ENCODE results near the gene LAMC3.

The LAMC3 gene

GRCh38 chr9:131046581-131047202 lies 37.7 kb downstream of the LAMC3 start:
- no peak for DNase-seq (ENCODE audit: low read depth)

DNA sequence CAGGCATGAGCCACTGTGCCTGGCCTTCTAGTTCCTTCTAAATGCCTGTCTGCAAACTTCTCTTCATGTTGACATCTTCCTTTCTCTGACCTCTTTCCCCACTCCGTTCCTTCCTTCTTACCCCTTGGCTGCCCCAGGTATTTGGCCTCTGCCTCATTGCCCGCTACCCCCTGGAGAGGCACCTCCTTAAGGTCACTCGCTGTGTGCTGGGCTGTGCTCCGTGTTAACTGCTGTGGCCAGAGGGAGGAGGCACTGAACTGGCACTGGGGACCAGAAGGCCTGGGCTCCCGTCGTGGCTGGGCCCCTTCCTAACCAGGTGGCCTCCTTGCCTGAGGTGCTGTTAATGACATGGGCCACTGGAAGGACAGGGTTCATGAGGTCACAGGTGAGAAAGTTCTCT lies 39.4 kb downstream of the LAMC3 start:
- no peak for DNase-seq (ENCODE audit: low read depth)

DNA sequence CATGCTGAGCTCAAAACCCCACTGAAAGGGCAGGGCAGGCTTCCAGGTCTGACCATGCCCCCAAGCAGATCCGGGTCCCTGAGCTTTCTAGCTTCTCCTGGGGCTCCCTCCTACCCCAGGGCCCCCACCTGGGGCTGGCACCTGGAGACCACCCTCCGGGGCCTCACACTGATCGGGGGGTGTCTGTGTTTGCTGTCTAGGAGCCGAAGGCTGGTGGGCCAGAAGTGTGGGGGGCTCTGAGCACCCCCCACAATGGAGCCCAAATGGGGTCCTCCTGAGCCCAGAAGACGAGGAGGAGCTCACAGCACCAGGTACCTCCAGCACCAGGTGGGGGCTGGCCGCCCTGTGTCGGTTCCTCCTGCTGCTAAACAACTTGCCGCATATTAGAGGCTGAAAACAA lies 39.8 kb downstream of the LAMC3 start:
- no peak for DNase-seq (ENCODE audit: low read depth)

DNA sequence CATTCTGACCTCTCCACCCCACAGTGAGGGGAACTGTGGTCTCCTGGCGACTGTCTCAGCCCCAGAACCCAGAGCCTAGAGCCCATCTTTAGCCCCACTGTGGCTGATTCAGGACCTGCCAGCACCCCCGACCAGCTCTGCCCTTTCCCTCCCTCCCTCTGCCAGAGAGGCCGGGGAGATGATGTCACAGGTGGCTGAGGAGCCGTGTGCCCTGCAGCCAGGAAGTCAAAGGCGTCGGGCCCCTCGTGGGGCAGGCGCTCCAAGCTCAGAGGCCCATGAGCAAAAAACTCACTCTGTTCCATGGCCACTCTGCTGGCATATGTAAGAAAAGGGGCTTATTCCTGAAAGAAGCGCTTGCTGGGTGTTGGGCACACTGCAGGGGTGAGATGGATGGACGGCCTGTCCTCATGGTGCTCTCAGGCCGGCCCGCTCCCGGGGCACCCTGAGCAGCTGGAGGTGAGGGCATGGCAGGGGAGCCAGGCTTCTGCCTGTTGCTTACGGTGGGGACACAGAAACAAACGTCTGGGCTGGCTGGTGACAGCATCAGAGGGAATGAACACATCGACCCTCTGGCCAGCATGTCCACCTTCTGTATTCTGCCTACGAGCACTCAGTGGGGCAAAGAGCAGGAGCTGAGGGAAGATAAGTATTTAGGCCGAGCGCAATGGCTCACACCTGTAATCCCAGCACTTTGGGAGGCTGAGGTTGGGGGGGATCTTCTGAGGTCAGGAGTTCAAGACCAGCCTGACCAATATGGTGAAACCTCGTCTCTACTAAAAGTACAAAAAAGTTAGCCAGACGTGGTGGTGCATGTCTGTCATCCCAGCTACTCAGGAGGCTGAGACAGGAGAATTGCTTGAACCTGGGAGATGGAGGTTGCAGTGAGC lies 41.1 kb downstream of the LAMC3 start:
- no peak for DNase-seq (ENCODE audit: low read depth)

DNA sequence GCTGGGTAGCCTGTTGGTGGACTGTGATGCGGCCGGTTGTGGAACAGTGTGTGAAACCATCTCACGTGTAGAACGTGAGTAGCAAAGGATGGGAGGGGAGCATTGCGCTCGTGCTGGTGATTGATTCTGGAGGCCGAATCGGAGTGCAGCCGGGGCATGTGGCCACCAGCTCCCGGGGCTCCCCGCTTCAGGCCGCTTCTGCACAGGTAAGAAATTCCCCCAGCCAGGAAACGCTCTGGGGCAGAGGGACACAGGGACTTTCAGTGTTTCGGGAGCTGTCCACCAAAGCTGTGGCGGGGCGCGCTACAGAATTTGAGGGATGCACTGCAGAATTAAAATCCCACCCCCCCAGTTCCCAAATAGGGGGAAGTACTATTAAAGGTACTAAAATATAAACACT lies 41.9 kb downstream of the LAMC3 start:
- DNase-seq (ENCODE audit: low read depth), result no peak

GRCh38 chr9:131051592-131052517 lies 42.9 kb downstream of the LAMC3 start:
- no peak for DNase-seq (ENCODE audit: low read depth)

DNA sequence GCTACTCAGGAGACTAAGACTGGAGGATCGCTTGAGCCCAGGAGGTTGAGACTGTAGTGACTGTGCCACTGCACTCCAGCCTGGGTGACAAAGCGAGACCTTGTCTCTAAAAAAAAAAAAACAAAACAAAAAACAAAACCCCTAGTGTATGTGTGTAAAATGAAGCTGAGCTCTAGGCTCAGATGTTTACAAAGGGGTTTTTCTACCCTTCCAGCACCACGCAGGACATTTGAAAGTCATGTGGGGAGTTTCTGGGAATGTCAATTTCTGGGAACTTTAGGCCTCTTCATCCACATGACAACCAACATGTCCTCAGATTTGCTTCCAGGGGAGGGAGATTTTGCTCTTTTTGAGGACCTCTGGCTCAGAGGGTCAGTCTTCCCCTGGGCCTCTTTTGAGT lies 44.9 kb downstream of the LAMC3 start:
- no peak for DNase-seq (ENCODE audit: low read depth)

DNA sequence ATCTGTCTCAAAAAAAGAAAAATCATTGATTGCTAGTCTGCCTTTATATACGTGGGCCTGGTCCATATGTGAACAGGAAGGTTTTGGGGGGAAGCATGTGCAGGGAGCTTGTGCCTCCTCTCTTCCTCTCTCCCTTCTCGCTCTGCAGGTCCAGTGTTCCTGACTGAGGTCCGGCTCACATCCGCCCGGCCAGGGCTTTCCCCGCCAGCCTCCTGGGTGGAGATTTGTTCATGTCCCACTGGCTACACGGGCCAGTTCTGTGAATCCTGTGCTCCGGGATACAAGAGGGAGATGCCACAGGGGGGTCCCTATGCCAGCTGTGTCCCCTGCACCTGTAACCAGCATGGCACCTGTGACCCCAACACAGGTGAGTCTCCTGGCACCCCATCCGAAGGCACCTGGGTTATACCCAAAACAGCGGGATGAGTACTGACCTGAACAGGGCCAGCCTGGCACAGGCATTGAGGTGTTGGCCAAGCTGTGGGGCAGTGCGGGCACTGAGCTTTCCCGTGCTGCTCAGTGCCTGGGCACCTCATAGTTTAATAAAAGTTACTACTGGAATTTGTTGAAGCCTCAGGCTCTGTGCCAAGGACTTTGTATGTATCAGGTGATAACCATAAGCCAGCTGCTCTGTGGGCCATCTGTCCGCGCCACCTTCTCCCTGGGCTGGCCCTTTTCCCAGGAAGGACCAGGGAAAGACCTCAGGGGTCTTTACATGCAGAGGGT lies 48.0 kb downstream of the LAMC3 start:
- DNase-seq (ENCODE audit: low read depth), result no peak

GRCh38 chr9:131060900-131061630 lies 52.1 kb downstream of the LAMC3 start:
- DNase-seq (ENCODE audit: low read depth), result no peak

DNA sequence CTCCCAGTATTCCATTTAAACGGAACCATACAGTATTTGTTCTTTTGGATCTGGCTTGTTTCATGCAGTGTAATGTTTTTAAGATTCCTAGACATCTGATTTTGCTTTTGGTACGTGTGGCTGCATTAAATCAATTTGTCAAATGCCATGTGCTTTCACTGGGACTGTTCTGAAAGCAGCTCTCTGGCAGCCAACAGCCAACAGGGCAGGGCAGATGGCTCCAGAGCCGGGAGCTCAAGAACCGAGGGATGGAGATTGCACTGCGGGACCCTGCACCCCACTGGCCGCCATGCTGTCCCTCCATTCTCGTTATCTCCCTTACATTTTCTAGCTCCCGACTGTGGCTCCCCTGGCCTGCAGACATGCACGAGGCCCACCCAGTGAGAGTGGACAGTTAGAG lies 54.0 kb downstream of the LAMC3 start:
- no peak for DNase-seq (ENCODE audit: low read depth)

GRCh38 chr9:131065599-131065998 lies 56.6 kb downstream of the LAMC3 start:
- DNase-seq (ENCODE audit: low read depth), result no peak

DNA sequence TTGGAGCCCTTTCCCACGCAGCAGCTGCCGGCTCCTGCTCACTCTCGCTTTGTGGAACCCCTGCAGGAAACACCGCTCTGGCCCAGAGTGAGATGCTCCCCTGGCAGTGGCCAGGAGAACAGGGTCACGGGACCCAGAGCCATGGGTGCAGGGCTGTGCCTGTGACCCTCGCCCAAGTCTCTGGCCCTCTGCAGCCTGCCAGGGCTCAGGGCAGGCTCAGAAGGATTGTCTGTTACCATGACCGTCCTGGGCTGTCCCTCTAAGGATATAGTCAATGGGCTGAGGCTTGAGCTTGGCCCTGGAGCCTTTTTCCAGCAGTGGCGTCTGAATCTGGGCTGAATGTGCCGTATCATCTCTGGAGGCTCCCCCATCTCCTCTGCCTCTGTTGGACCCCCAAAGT lies 58.7 kb downstream of the LAMC3 start:
- DNase-seq (ENCODE audit: low read depth), result no peak

GRCh38 chr9:131068076-131068816 lies 59.3 kb downstream of the LAMC3 start:
- DNase-seq (ENCODE audit: low read depth), result no peak

DNA sequence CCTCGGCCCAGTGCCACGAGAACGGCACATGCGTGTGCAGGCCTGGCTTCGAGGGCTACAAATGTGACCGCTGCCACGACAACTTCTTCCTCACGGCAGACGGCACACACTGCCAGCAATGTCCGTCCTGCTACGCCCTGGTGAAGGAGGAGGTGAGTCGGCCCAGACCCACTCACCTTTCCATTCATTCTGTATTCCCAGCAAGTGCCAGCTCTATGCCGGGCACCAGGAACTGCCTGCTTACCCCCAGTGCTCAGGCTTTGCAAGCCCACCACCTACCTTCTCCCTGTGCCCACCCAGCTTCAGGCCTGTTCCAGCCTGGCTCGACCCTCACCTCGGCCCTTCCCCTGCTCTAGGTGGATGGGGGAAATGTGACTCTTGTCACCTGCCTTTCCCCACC lies 60.7 kb downstream of the LAMC3 start:
- no peak for DNase-seq (ENCODE audit: low read depth)

DNA sequence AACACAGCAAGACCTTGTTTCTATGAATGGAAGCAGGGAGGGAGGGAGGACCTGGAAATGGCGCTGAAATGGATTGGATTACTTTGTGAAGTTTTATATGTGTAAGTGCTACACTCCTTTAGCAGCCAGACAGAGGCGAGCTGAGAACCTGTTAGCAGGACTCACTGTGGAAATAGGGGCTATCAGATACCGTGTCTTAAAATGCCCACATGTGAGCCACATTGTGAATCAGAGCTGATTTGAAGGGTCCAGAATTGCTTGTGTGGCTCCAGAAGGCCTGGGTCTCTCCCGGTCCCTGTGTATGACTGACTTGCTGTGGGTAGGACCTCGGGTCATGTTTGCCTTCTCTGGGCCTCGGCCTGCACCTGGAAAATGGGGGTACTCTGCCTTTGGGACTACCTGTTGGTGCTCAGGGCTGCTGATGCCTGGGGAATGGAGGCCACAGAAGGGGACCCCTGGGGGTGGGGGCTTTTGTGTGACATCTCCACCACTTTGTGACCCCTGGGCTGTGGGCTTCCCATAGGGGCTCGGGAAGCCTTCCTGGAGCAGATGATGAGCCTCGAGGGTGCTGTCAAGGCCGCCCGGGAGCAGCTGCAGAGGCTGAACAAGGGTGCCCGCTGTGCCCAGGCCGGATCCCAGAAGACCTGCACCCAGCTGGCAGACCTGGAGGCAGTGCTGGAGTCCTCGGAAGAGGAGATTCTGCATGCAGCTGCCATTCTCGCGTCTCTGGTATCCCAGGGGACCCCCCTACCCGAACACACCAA lies 63.3 kb downstream of the LAMC3 start:
- no peak for DNase-seq (ENCODE audit: low read depth)

DNA sequence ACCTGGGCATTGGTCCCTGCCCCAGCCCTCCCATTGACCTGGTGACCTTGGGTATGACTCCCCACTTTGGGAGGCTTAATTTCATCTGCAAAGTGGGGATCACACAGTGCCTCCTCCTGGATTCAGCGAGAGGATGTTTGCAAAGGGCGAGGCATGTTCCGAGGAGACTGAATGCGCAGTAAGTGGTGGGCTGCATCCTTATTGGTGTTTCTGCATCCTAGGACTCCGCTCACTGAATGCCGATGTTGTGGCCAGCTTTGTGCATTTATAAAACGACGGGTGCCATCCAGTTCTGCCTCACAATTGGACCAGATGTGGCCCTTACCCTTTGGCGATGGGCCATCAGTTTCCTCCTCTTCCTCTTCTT lies 63.9 kb downstream of the LAMC3 start:
- no peak for DNase-seq (ENCODE audit: low read depth)

- no peak for DNase-seq (ENCODE audit: low read depth)
Measured at GRCh38 chr9:131076347-131077195, 67.6 kb downstream of the LAMC3 start.

DNA sequence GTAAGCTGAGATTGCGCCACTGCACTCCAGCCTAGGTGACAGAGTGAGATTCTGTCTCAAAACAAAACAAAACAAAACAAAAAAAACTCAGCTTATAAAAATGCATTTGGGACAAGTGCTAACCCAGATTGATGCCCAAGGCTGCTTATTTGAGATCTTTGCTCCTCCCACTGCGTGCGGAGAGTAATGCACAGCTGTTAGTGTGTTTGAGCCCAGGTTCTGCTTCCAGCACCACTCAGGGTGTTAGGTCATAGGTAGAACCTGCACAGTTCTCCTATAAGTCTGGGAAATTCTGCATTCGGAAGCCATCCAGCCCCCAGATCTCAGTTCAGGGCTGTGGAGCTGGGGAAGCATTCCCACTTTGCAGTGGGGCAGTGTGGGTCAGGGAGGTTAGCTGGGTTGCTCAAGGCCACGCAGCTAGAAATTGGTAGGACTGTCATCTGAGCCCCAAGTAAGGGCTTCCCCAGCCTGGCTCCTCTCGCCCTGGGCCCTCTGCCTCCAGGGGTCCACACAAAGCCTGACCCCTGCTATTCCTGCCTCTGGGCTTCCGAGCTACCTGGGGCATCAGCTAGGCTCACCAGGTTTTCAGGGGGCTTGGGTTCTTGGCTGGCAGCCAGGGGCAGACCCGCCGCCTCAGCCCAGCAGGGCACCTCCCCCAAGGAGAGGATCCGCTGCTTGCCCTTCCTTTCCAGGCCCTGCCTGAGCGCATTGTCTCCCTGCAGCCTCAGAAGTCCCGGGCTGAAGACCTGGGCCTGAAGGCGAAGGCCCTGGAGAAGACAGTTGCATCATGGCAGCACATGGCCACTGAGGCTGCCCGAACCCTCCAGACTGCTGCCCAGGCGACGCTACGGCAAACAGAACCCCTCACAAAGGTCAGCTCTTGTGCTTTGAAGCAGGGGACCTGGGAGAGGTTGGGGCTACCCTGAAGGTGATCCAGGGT lies 69.7 kb downstream of the LAMC3 start:
- no peak for DNase-seq (ENCODE audit: low read depth)

Data from GM04503 (cell line).